NCI-H2171 (cell line): ENCODE measurements around the gene CCDC87.
A peak's percentile ranks its signal among the peaks of the same experiment; 100 is the strongest.
"Not testable (repeated sequence)": the region's sequence is repeated elsewhere in the genome, so short reads cannot be mapped to it uniquely, and the experiment has no call there.

Source experiments
- DNase-seq: peaks from one replicate; lab custom pipeline; 2025; lab: John Stamatoyannopoulos, UW

CCDC87 gene

GRCh38 chr11:66592457-66593302, at the start of gene CCDC87, which contains the start of gene CCS:
TSS of gene CCDC87 (minus strand) at chr11:66593063. CDS start at chr11:66593015, 48 bp downstream.
TSS of gene CCS (plus strand) at chr11:66593185. CDS start at chr11:66593262, 77 bp downstream.
- peak; percentile 89 for DNase-seq

- DNase-seq = no peak
These were observed 49.0 kb upstream of the CCDC87 start for GRCh38 chr11:66641834-66642233.

- not testable (repeated sequence) for DNase-seq
These were observed 47.0 kb upstream of the CCDC87 start for GRCh38 chr11:66639814-66640340.

- no peak for DNase-seq
These were observed 46.4 kb upstream of the CCDC87 start for GRCh38 chr11:66639066-66639813.

GRCh38 chr11:66638177-66639065, 45.6 kb upstream of the CCDC87 start, which contains the start of gene RBM4:
TSS of gene RBM4 (plus strand) at chr11:66638703. CDS start at chr11:66639712, 1,009 bp downstream.
- peak; percentile 99 for DNase-seq

GRCh38 chr11:66637557-66638176, 44.8 kb upstream of the CCDC87 start:
- DNase-seq = no peak

- DNase-seq = no peak
These were observed 43.5 kb upstream of the CCDC87 start for GRCh38 chr11:66636411-66636810.

- no peak for DNase-seq
These were observed 40.1 kb upstream of the CCDC87 start for GRCh38 chr11:66632952-66633351.

GRCh38 chr11:66631883-66632282, 39.0 kb upstream of the CCDC87 start:
- no peak for DNase-seq

- no peak for DNase-seq
These were observed 36.5 kb upstream of the CCDC87 start for GRCh38 chr11:66629356-66629755.

- no peak for DNase-seq
These were observed 35.3 kb upstream of the CCDC87 start for GRCh38 chr11:66628061-66628603.

- no peak for DNase-seq
These were observed 34.1 kb upstream of the CCDC87 start for GRCh38 chr11:66626926-66627325.

GRCh38 chr11:66626382-66626781, 33.5 kb upstream of the CCDC87 start:
- DNase-seq = no peak

GRCh38 chr11:66625752-66626149, 32.9 kb upstream of the CCDC87 start:
- DNase-seq = no peak

- no peak for DNase-seq
These were observed 32.3 kb upstream of the CCDC87 start for GRCh38 chr11:66625041-66625751.

GRCh38 chr11:66624450-66624849, 31.6 kb upstream of the CCDC87 start:
- DNase-seq = no peak

GRCh38 chr11:66619080-66619554, 26.3 kb upstream of the CCDC87 start:
- DNase-seq = no peak

- DNase-seq = no peak
These were observed 24.4 kb upstream of the CCDC87 start for GRCh38 chr11:66617155-66617834.

- peak; percentile 98 for DNase-seq
These were observed 23.7 kb upstream of the CCDC87 start, which contains the start of gene RBM14 for GRCh38 chr11:66616379-66617154. TSS of gene RBM14 (plus strand) at chr11:66616630. CDS start at chr11:66616721, 91 bp downstream.
